NAMALWA (cell line): Measurements from ENCODE around the gene FXYD7.
"Not testable (repeated sequence)": the region's sequence is repeated elsewhere in the genome, so short reads cannot be mapped to it uniquely, and the experiment has no call there.

Experiments
- DNase-seq: peaks from one replicate; pipeline ENCODE4 v3.0.0-alpha.2; 2015; ENCODE audit warnings: low spot score

The FXYD7 gene

DNA sequence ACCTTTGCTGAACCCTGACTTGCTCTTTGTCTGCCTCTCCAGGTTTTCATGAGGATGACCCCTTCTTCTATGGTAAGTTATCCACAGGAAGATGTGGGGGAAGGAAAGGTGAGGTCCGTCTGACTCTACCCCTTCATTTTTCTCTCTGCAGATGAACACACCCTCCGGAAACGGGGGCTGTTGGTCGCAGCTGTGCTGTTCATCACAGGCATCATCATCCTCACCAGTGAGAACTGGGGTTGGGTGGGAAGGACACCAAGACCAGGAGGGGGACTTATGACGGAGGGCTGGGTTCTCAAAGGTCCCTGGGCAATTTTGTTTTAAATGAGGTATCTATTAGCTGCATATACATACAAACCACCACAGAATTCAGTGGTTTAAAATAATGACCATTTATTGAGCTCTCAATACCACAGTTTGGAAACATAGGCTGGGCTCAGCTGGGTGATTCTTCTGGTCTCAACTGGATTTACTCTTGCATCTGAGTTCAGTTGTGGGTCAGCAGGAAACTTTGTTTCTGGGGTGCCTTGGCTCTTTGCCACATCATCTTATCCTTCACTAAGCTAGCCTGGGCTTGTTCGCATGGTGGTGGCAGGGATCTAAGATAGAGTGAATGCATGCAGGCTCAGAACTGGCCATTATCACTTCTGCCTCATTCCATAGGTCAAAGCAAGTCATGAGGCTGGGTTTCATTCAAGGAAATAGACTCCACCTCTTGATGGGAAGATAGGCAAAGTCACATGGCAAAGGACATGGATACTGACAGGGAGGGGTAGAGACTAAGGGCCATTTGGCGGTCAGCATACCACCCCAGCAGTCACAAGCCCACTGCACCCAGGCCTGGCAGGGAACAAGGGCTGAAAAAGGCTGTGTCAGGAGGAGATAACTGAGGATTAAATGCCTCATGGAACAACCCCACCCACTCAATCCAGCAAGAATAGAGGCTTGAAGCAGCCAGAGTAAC lies 23.3 kb downstream of the FXYD7 start:
- DNase-seq: no peak

DNA sequence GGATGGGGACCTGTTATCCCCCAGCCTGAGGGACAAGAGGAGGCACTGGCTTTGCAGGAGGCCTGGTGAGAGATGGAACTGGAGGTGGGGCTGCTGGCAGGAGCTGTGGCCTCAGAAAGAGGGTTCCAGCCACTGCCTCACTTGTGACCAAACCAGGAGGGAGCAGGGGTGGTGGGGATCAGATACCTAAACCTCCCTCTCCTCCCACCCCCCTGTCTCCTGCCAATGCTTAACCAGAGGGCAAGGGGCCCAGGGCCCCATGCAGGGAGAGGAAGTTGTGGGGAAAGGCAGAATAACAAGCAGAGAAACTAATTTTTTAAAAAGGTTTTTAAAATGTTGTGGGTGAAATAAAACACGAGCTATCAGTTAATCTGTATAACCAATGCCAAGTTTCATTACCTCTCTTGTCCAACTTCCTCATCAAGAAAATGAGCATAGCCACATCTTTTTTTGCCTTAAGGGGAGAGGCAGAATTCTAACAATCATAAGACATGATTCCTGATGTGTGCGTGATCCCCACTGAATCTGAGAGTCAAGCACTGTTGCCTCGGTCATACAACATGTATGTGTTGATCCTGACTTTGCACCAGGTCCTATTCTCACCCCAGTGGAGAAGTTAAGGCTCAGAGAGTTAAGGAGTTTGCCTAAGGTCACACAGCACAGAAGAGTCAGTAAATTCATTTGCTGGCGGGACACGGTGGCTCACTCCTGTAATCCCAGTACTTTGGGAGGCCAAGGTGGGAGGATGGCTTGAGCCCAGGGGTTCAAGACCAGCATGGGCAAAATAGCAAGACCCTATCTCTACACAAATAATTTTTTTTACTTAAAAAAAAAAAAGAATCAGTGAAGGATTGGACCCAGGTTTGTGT lies 24.4 kb downstream of the FXYD7 start:
- DNase-seq: no peak

GRCh38 chr19:35168196-35168595 lies 25.1 kb downstream of the FXYD7 start:
- DNase-seq: no peak

DNA sequence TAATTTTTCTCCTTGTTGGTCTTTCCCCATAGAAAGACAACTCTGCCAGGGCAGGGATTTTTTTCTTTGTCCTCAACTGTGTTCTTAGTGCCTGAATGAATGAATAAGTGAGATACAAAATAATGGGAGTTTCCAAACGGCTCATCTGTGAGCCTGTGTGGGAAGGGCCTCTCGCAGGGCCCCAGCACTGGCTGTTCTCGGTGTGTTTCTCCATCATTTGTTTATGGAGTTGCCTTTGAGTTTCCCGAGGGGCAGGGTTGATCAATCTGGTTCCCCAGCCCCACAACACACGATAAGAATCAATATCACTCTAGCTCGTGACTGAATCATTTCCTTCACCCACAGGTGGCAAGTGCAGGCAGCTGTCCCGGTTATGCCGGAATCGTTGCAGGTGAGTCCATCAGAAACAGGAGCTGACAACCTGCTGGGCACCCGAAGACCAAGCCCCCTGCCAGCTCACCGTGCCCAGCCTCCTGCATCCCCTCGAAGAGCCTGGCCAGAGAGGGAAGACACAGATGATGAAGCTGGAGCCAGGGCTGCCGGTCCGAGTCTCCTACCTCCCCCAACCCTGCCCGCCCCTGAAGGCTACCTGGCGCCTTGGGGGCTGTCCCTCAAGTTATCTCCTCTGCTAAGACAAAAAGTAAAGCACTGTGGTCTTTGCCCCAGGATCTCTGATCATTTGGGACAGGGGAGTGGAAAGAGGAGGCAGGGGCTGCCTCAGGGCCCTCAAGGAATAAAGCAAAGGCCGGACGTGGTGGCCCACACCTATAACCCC lies 26.4 kb downstream of the FXYD7 start:
- no peak for DNase-seq

GRCh38 chr19:35170359-35171061 lies 27.5 kb downstream of the FXYD7 start:
- DNase-seq: no peak

DNA sequence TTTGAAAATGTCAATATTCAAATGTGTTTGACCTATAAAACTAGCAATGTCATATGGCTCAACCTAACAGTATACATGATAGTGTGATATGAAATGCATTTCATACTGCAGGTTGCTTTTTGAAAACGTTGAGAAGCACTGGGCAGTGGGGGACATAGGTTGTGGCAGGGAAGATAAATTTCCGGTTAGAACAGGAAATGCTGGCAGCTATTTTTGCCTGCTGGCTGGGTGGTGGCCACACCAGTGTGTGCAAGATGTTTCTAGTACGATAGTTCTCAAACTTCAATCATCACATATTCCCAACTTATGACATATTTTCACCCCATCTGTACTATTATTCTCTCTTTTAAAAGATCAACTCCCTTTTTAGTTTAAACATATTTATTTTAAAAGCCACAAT lies 28.7 kb downstream of the FXYD7 start:
- DNase-seq: no peak

DNA sequence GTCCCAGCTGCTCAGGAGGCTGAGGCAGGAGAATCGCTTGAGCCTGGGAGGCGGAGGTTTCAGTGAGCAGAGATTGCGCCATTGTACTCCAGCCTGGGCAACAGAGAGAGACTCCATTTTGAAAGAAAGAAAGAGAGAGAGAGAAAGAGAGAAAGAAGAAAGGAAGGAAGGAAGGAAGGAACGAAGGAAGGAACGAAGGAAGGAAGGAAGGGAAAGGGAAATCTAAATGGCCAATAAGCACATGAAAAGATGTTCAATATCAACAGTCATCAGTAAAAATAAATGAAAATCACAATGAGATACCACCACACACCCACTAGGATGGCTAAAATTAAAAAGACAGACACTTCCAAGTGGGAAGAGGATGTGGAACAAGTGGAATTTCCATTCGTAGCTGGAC lies 31.2 kb downstream of the FXYD7 start:
- DNase-seq: no peak

- no peak for DNase-seq
Observed at GRCh38 chr19:35176181-35176570, 33.1 kb downstream of the FXYD7 start.

DNA sequence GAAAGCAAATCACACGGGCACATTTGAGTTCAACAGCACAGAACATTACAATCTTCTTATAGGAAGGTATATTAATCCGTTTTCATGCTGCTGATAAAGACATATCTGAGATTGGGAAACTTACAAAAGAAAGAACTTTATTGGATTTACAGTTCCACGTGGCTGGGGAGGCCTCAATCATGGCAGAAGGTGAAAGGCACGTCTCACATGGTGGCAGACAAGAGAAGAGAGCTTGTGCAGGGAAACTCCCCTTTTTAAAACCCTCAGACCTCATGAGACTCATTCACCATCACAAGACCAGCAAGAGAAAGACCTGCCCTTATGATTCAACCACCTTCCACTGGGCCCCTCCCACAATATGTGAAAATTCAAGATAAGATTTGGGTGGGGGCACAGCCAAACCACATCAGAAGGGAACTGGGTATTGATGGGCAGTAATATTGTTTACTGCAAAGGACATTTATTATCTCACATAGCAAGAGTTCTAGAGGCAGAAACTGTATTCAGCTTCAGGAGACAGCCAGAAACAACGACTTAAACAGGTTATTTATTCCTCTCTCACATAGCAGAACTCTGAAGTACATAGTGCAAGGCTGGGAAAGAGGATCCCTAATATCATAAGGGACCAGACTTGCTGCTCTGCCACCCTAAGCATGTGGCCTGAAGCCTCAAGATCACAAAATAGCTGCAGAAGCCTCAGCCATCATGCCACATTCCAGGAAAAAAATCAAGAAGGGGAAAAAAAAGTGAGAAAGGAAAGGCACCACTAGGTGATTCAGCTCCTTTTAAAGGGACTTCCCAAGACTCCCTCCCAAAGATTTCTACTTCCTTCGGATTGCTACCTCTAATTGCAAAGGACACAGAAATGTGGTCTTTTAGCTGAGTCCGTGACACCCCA lies 34.6 kb downstream of the FXYD7 start:
- DNase-seq: no peak

DNA sequence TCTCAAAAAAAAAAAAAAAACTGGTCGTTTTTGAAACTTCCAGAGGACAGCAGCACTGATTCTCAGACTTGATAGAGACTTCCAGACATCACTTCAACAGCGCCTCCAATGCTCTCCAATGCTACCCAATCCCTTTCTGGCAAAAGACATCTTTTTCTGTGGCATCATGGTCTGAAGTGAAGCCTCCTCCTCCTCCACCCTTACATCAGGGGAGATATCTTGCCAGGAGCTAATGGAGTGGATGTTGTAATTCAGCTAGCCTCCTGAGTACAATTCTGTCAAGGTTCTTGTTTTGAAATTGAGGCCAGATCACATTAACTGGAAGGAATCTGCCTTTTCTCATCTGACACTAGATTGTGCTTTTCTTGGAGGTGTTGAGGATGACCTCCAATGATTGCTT lies 35.6 kb downstream of the FXYD7 start:
- no peak for DNase-seq

DNA sequence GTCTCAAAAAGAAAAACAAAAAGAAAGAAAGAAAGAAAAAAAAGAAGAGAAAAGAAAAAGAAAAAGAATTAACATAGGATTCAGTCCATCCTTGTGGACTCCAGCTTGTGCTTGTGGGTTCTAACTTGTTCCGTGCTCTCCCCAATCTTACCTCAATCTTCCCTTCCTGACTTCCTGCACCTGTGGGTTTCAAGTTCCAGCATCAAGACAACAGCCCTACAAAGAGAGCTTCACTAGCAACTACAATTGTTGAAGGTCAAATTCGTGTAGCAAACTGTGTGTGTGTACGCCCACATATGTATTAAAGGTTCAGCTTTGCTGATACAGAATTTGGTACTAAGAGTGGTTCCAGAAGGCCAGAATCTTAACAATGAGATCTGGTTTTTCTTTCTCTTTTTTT lies 36.8 kb downstream of the FXYD7 start:
- no peak for DNase-seq

- DNase-seq: no peak
Observed at GRCh38 chr19:35181387-35181786, 38.3 kb downstream of the FXYD7 start.

GRCh38 chr19:35184267-35184666 lies 41.2 kb downstream of the FXYD7 start:
- DNase-seq: no peak

GRCh38 chr19:35184884-35185283 lies 41.8 kb downstream of the FXYD7 start:
- DNase-seq: no peak

DNA sequence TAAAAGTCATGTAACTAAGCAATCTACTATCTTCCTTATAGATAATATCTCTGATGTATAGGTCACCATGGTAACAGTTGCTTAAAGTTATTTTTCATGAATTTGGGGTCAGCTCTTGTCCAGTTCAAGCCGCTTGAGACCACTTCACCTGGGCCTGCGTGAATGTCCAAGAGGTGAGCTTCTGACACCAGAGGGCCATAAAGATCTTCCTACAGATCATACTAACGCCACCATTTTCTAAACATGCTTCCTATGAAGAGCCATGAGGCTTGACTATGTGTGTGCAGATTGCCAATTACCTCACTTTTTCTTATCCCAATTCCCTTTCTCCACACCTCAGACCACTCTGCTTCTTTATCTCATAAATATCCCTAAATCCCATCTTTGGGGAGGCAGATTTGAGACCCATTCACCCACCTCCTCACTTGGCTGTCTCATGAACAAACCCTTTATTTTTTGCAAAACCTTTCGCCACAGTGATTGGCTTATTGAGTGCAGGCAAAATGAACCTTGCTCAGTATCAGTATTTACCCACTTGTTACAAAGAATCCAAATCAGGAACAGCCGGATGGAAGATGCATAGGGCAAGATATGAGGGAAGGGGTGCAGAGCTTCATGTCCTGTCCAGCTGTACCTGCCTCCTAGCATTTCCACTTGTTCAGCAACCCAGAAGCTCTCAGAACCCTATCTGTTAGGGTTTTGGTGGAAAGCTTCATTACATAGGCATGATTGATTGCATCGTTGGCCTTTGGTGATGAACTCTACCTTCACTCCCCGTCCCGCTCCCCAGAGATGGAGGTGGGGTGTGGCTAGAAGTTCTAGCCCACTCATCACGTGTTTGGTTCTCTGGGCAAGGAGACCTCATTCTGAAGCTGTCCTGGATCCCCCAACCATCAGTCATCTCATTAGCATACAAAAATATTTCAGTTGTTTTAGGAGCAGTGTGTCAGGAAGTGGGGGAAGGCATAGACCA lies 51.2 kb downstream of the FXYD7 start:
- no peak for DNase-seq

- no peak for DNase-seq
Observed at GRCh38 chr19:35195830-35196229, 52.8 kb downstream of the FXYD7 start.

GRCh38 chr19:35196861-35197260 lies 53.8 kb downstream of the FXYD7 start:
- not testable (repeated sequence) for DNase-seq

GRCh38 chr19:35199481-35199880 lies 56.4 kb downstream of the FXYD7 start:
- no peak for DNase-seq
